ENCODE measurements around the gene ARMC2.

ARMC2 gene

GRCh38 chr6:108996208-108996607, 148.0 kb downstream of the ARMC2 start:
- no peak for DNase-seq

GRCh38 chr6:108998485-108998884, 150.3 kb downstream of the ARMC2 start:
- no peak for DNase-seq

GRCh38 chr6:108999428-108999827, 151.2 kb downstream of the ARMC2 start:
- DNase-seq = no peak

DNA sequence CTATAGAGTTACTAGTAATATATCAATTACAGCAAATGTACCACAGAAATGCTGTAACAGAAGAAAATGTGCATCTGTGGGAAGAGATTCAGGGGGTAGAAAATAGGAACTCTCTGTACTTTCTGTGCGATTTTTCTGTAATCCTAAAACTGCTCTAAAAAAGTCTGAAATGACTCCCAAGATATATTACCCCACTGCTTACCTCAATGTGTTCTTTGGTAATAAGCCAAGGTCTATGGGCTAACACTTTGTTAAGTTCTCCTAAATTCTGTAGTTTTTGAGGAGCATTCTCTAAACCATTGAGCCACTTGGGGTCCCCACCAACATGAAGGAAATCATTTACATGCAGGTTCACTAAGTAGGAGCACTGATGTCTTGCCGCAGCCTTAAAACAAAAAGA, 152.1 kb downstream of the ARMC2 start:
- DNase-seq = no peak

DNA sequence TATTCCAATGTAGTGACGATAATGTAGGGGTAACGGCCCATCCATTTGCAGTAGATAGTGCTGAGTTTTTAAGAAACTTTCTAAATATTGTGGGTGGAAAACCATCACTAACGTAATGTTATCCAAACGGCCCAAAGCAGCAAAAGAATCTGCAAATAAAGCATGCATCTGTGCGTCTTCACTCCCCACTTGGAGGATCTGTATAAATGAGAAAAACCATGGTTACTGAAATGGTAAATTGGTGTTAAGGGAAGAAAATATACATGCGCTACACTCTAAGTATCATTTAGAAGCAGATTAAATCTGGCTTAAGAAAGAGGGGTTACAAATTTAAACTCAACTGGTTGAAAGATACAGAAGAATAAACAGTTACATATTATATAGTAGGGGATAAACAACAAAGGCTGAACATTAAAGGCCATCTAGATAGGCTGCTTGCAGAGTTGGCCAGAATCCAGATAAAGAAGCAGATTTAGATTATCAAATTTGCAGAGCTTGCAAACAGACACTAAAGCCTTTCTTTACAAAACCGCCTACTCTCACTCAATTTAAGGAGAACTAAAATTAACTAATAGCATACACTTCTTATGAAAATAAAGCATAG, 153.2 kb downstream of the ARMC2 start:
- no peak for DNase-seq

DNA sequence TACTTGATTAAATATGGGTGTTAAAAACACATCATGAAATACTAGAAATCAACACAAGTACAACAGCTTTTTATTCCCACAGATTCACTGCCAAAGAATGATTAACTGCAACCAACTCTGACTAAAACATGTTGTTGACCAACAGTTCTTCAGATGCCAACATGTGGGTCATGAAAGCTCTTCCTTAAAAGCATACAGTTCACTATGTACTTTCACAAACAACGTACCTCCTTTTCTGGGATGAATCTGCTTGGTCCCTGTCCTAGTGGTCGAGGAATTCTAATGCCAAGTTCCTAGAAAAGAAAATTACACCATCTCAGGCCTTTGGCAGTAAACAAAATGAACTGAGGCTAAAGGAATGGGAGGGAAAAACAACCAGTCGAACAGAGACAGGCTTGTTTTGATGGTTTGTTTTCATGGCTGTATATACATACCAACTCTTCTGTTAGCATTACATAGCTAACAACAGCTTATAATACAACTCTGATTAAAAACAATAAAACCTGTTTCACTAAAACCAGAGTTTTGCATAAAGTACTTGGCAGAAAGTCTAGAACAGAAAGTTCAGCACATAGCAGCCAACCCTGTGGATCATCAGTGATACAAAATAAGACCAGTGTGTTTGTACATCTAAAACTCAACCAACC, 154.0 kb downstream of the ARMC2 start:
- no peak for DNase-seq

DNA sequence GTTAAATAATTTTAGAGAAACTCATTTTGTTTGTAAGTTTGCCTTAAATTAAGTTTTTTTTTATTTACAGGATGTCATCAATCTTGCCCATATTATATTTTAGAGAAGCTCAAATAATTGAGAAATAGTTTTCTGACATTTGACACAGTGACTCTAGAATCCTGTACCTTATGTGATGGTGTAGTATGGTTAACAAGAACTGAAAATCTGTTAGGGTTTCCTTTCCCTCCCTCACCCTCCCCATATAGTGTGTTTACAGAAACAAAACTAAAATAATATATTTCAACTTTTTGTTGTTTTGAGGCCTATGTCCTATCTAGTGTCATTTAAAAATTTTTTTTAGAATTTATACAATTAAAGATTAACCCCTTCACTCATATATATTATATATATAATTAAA, 154.7 kb downstream of the ARMC2 start:
- DNase-seq = no peak

DNA sequence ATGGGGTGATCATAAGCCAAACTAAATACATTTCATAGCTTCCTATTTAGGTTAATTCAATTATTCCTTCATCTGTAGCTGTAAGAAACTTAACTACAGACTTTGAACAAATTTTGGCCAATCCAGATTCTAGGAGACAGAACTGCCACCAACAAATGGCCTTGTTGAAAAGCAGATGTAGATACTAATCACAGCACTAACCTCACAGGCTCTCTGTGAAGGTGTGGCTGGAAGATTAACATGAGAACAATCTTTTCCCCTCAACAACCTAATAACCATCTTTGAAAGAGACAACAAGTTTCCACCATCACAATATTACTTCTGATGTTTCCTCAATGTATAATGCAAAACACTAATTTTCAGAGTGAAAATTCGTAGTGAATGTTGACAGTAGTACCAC, 158.6 kb downstream of the ARMC2 start:
- DNase-seq = no peak

GRCh38 chr6:109007521-109007920, 159.3 kb downstream of the ARMC2 start:
- no peak for DNase-seq

DNA sequence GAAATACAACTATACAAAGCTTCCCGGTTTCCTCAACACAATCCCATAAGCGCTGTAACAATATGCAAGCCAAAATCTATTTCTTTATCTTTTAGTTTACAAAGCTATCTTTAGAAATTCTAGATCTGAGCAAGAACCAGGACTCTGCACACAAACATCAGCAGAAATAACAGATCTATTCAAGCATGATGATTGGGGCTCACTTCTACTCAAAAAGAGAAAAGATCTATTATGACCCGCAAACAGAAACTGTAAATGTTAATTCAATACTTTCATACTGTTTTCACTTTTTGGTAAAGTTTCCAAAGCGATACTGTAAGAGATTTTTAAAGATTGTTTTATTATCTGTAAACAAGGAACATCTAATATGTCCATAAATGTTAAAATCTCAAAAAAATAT, 159.8 kb downstream of the ARMC2 start:
- no peak for DNase-seq

DNA sequence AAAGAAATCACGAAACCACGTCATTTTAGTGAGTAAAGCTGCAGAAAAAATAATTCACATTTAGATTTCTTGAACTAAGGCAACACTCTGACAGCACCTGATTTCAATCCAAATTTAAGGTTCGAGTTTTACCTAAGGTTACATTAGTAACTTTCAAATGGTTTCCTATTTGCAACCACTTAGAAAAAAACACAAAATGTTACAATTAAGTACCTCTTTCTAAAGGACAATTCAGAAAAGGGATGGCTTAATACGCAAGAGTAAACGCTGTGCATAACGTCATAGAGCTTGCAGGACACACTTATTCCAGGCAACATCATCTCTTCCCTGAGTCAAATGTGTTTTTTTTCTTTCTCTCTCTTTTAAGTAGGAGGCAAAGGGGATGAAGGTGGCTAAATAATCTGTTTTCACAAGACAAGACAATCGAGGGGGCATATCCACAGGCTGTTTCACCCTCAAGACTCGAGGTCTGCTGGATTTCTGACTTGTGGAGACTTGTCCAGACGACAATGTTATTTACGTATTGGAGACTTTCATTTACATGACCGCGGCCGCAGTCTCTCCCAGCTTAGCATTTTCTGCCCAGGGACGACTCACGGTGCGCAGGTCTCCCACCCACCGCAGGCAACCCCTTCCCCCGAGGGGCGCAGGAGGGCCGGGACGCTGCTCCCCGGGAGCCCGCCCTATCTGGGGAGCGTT, 160.5 kb downstream of the ARMC2 start:
- DNase-seq = peak in 1 of 2 experiments; percentile 5

DNA sequence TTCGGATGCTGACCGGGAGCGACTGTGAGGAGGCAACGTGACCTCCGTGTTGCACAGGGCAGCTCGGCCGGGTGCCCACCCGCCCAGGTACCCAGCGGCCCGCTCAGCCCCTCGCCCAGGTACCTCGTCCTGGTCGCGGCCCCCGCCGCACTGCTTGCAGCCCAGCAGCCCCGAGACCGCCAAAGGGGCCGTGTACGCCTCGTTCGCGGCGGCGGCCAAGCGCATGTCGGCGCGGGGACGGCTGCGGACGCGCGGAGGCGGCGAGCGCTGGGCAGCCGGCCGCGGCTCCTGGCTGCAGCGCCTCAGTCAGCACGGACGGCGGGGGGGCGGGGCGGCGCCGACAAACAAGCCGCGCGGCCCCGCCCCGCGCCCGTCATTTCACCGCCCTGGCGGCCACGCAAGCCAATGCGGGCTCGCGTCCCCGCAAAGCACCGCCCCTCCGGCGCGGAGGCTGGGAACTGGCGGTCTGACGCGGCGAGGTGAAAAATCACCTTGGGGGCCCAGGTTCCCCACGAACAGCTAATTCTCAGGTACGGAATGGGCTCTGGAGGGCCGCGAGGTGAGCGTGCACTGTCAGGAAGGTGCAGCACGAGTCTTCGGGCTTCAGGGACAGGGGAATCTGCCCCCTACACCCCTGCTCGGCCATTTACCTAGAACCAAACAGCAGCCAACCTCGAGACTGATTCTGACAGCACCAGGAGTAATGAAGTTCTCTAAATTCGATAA, 161.2 kb downstream of the ARMC2 start:
- peak; percentile 89 to 91 for DNase-seq

- DNase-seq = no peak
Measured at GRCh38 chr6:109009962-109010704, 161.9 kb downstream of the ARMC2 start.

DNA sequence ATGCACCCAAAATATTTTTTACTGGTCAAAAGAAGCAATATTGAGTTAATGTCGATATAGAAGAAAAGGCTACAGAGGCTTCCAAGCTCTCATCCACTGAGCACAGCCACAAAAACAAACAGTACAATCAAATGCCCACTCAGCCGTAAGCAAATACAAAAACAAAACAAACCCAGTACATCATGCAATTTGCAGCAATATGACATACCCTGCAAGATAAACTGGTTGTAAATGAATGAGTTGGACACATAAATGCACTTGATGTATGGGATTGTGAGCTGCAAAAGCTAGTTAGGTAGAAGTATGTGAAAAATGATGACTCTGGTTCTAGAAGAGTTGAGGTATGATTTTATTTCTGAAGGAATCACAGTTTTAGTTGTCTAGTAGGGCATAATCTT, 162.5 kb downstream of the ARMC2 start:
- no peak for DNase-seq

DNA sequence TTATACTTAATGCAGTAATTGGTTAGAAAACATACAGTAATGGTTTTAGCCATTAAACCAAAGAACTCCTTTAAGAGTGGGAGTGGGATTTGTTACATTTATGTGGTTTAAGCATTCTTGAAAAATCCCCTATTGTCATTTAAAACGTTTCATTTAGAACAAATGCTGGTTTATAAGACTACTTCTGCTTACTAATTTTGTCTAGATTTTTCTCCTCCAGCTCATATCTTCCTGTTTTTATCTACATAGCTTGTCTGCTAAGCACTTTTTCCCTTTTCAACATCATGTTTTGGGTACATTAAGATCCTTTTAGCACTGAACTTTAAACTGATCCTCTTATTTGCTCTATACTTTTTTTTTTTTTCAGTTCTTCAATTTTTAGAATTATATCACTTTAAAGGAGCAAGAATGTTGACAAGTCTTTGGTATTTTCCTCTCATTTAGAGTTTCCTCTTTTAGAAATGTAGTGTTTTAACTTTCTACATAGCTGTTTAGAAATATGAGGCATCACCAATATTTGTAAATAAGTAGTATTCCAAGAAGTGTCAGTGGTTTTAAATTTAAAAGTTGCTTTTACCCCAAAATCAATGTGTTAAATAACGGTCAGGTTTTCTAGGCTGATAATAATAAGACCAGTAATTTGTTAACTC, 165.6 kb downstream of the ARMC2 start:
- no peak for DNase-seq

DNA sequence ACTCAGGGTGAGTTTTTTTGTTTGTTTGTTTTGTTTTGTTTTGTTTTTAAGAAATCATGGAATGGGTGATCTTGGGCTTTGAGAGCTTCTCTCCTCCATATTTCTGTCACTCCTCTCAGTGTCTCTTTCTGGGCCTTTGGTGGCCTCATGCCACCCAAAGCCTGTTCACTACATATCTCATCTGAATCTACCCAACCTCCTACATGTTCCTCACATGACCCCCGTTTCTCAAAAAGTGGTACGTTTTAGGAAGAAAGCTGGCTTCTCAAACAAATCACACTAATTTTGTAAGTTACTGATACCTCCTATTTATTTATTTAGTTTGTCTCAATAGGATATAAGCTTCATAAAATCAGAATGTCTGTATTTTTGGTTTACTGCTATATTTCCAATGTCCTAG, 166.4 kb downstream of the ARMC2 start:
- no peak for DNase-seq

DNA sequence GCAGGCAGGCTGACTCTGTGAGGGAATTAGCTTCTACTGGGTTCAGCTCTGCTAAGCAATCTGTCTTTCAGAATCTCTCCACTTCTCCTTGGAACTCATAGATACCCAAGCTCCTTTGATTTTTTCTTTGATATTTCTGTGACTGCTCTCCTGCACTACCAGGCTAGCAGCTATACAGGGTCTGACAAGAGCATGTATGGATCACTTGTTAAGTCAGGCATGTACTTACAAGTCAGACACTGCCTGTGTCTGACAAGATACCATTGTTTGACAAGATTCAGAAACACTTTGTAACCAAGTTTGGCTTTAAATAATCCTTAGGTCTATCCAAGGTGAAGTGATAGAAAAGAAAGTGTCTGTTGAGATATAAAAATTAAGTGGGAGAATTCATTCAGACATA, 167.0 kb downstream of the ARMC2 start:
- DNase-seq = no peak

DNA sequence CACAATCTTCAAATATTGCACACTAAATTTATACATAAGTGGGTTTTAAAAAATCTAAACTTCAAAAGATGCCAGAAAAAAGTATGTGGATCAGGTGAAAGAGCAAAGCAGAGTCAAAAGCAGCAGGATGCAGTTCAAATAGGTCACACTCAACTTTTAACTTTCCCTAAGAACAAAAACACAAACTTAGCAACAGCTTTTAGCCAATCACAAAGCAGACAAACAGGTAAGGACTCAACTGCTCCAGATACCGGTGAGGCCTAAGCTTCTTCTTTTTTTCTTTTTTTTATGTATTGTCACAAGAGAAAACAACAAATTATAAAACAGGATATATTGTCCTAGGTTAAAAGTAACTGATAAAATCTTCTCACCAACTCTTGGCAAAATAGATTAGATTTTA, 171.7 kb downstream of the ARMC2 start:
- DNase-seq = no peak

- DNase-seq = no peak
Measured at GRCh38 chr6:109021870-109022269, 173.6 kb downstream of the ARMC2 start.

- DNase-seq = no peak
Measured at GRCh38 chr6:109023356-109023925, 175.2 kb downstream of the ARMC2 start.

Data from stimulated activated CD4-positive, alpha-beta T cell treated with anti-CD3 and anti-CD28 coated beads, Interleukin-4, amount 100 ng/mL, for 4 hours (primary cell).